Activated T-cell treated with anti-CD3 and anti-CD28 coated beads, Interleukin-2, amount 50 U/mL, for 24 hours (primary cell): ENCODE measurements around the gene CCDC102A.

Source experiments
- DNase-seq: peaks from one replicate; pipeline ENCODE4 v3.0.0-alpha.2; 2020
- H3K27ac Mint-ChIP-seq: 2 replicates; pipeline ENCODE4 v1.8.0; 2020; ENCODE audit warnings: mild to moderate bottlenecking, mixed read lengths
- H3K27me3 Mint-ChIP-seq: 2 replicates; pipeline ENCODE4 v1.8.0; 2020; ENCODE audit warnings: mixed read lengths
- H3K36me3 Mint-ChIP-seq: 2 replicates; pipeline ENCODE4 v1.8.0; 2020; ENCODE audit warnings: low read depth, mixed read lengths
- H3K4me1 Mint-ChIP-seq: 2 replicates; pipeline ENCODE4 v1.8.0; 2020; ENCODE audit warnings: low read depth, mixed read lengths
- H3K4me3 Mint-ChIP-seq: 2 replicates; pipeline ENCODE4 v1.8.0; 2020; ENCODE audit warnings: mild to moderate bottlenecking, moderate library complexity, mixed read lengths
- H3K9me3 Mint-ChIP-seq: 2 replicates; pipeline ENCODE4 v1.8.0; 2020; ENCODE audit warnings: mixed read lengths

The CCDC102A gene

GRCh38 chr16:57471209-57471608 lies 65.2 kb downstream of the CCDC102A start:
- Mint-ChIP-seq H3K27me3 (no peaks in the 10 kb centered on the region), H3K4me1 (peaks cover 11% of the 10 kb centered on the region), H3K4me3 (no peak overlapping the region), H3K36me3 (peaks cover 63% of the 10 kb centered on the region), H3K9me3 (no peaks in the 10 kb centered on the region), H3K27ac (peak overlapping the region; percentile 61)
- no peak for DNase-seq

- no peak overlapping the region for H3K4me3 Mint-ChIP-seq
- peak overlapping the region; percentile 61 for H3K27ac Mint-ChIP-seq
- H3K4me1 Mint-ChIP-seq = peaks cover 12% of the 10 kb centered on the region
- H3K27me3 Mint-ChIP-seq = no peaks in the 10 kb centered on the region
- H3K9me3 Mint-ChIP-seq = no peaks in the 10 kb centered on the region
- peaks cover 68% of the 10 kb centered on the region for H3K36me3 Mint-ChIP-seq
- no peak for DNase-seq
Measured at GRCh38 chr16:57470711-57471110, 65.7 kb downstream of the CCDC102A start.

- no peaks in the 10 kb centered on the region for H3K27me3 Mint-ChIP-seq
- peak overlapping the region; percentile 44 for H3K27ac Mint-ChIP-seq
- no peak overlapping the region for H3K4me3 Mint-ChIP-seq
- peaks cover 14% of the 10 kb centered on the region for H3K4me1 Mint-ChIP-seq
- peaks cover 75% of the 10 kb centered on the region for H3K36me3 Mint-ChIP-seq
- H3K9me3 Mint-ChIP-seq = no peaks in the 10 kb centered on the region
- no peak for DNase-seq
Measured at GRCh38 chr16:57469917-57470470, 66.4 kb downstream of the CCDC102A start.

- Mint-ChIP-seq H3K4me3 (no peak overlapping the region), H3K27ac (peak overlapping the region; percentile 63), H3K27me3 (no peaks in the 10 kb centered on the region), H3K9me3 (no peaks in the 10 kb centered on the region), H3K36me3 (peaks cover 83% of the 10 kb centered on the region), H3K4me1 (peaks cover 21% of the 10 kb centered on the region)
- no peak for DNase-seq
Measured at GRCh38 chr16:57469046-57469445, 67.3 kb downstream of the CCDC102A start.

GRCh38 chr16:57468346-57468745 lies 68.0 kb downstream of the CCDC102A start:
- Mint-ChIP-seq H3K27ac (peak overlapping the region; percentile 28), H3K9me3 (no peaks in the 10 kb centered on the region), H3K4me1 (peaks cover 28% of the 10 kb centered on the region), H3K4me3 (no peak overlapping the region), H3K27me3 (no peaks in the 10 kb centered on the region), H3K36me3 (peaks cover 90% of the 10 kb centered on the region)
- DNase-seq = no peak

GRCh38 chr16:57464523-57464922 lies 71.8 kb downstream of the CCDC102A start:
- Mint-ChIP-seq H3K4me3 (peak overlapping the region; percentile 100), H3K4me1 (peaks cover 32% of the 10 kb centered on the region), H3K27me3 (no peaks in the 10 kb centered on the region), H3K27ac (peak overlapping the region; percentile 100), H3K9me3 (no peaks in the 10 kb centered on the region), H3K36me3 (peaks cover 90% of the 10 kb centered on the region)
- DNase-seq = no peak

GRCh38 chr16:57462978-57463362 lies 73.4 kb downstream of the CCDC102A start:
- peaks cover 32% of the 10 kb centered on the region for H3K4me1 Mint-ChIP-seq
- peaks cover 90% of the 10 kb centered on the region for H3K36me3 Mint-ChIP-seq
- DNase-seq = no peak
- H3K9me3 Mint-ChIP-seq = no peaks in the 10 kb centered on the region
- peak overlapping the region; percentile 100 for H3K27ac Mint-ChIP-seq
- peak overlapping the region; percentile 100 for H3K4me3 Mint-ChIP-seq
- no peaks in the 10 kb centered on the region for H3K27me3 Mint-ChIP-seq

- H3K9me3 Mint-ChIP-seq = no peaks in the 10 kb centered on the region
- H3K27me3 Mint-ChIP-seq = no peaks in the 10 kb centered on the region
- peaks cover 32% of the 10 kb centered on the region for H3K4me1 Mint-ChIP-seq
- peaks cover 90% of the 10 kb centered on the region for H3K36me3 Mint-ChIP-seq
- peak within 1 kb of the TSS; percentile 100 for H3K4me3 Mint-ChIP-seq
- DNase-seq = peak; percentile 96
- H3K27ac Mint-ChIP-seq = peak within 1 kb of the TSS; percentile 100
Measured at GRCh38 chr16:57462209-57462977, 74.0 kb downstream of the CCDC102A start, which contains the start of gene POLR2C. Gene POLR2C, plus strand, starts transcription at chr16:57462679. Its CDS starts 46 bp downstream, at chr16:57462725.
